HFF-Myc (cell line): ENCODE results near the gene NTM.

Experiments
- DNase-seq: peaks from one replicate; pipeline ENCODE4 v3.0.0-alpha.2; 2011; ENCODE audit warnings: low read depth; ENCODE audit errors: extremely low read depth
- H3K4me3 ChIP-seq: replicated peaks from 2 replicates; pipeline ENCODE4 v1.5.1; 2011; ENCODE audit warnings: low read depth, mild to moderate bottlenecking, control low read depth, low read length
- CTCF ChIP-seq: IDR thresholded peaks from 2 replicates; pipeline ENCODE4 v1.5.1; 2012; ENCODE audit warnings: mild to moderate bottlenecking, low read depth, low read length, control low read depth; ENCODE audit errors: missing control alignments

The NTM gene

GRCh38 chr11:131717616-131718015 is 347.2 kb downstream of the NTM start:
- no peak for TF ChIP-seq CTCF
- DNase-seq: no peak

GRCh38 chr11:131723088-131723487 is 352.7 kb downstream of the NTM start:
- no peak overlapping the region for H3K4me3 ChIP-seq
- no peak for TF ChIP-seq CTCF
- no peak for DNase-seq

More at GRCh38 chr11:131717616-131718015, 347.2 kb downstream of the NTM start:
- H3K4me3 ChIP-seq: no peak overlapping the region

- TF ChIP-seq CTCF: no peak
- no peak for DNase-seq
These were observed 354.1 kb downstream of the NTM start for GRCh38 chr11:131724436-131724975.

GRCh38 chr11:131734871-131735270 is 364.5 kb downstream of the NTM start:
- DNase-seq: no peak
- no peak overlapping the region for H3K4me3 ChIP-seq
- TF ChIP-seq CTCF: no peak

More at GRCh38 chr11:131724436-131724975, 354.1 kb downstream of the NTM start:
- no peak overlapping the region for H3K4me3 ChIP-seq

- TF ChIP-seq CTCF: peak; percentile 6
These were observed 366.9 kb downstream of the NTM start for GRCh38 chr11:131737357-131737756.

GRCh38 chr11:131739243-131739882 is 368.9 kb downstream of the NTM start:
- H3K4me3 ChIP-seq: no peak overlapping the region
- no peak for TF ChIP-seq CTCF
- DNase-seq: no peak

More at GRCh38 chr11:131737357-131737756, 366.9 kb downstream of the NTM start:
- DNase-seq: no peak
- H3K4me3 ChIP-seq: no peak overlapping the region
